Measurements from ENCODE around the gene WWOX. TPM values are rescaled to one million over a fixed set of nuclear protein-coding genes. Genes with fewer than 3 reads are reported as not detected.

WWOX gene
- total and polyA plus RNA-seq, 2 donors (not counting 3 experiments of a cell fraction or from before 2014, with no cell fraction given), result 6.2 to 12.5 TPM

DNA sequence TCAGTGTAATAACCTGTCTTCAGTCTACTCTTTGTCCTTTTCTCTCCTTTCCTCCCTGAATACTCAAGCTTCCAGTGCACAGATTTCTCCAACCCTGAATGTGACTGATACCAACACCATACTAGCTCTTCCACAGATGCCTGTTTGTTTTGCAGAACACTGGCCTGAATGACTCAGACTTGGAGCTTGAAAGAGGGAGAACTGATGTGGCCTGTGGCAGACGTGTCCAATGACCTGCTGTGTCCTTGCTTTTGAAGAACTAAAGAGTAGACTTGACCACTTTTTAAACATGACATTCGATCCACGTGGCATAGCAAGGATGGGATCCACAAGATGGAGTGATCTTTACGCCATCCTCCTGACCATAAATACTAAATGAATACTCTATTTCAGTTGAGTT is 361.0 kb downstream of the WWOX start:
- H3K27me3 ChIP-seq (ENCODE audit: control insufficient read depth in 2 of 2, insufficient read depth in 2 of 2, low read length in 2 of 2), result no peaks in the 10 kb centered on the region
- H3K4me2 ChIP-seq (ENCODE audit: insufficient read depth, low read length), result no peak overlapping the region
- peaks cover 7% of the 10 kb centered on the region for H3K9me3 ChIP-seq (replicated peaks; ENCODE audit: control insufficient read depth, insufficient read depth, low read length)
- H3K4me3 ChIP-seq (replicated peaks in 1 of 3; ENCODE audit: insufficient read depth in 1 of 3, low read depth in 1 of 3, low read length in 3 of 3), result no peak overlapping the region
- no peak for TF ChIP-seq FOS (IDR thresholded peaks at IDR 0.05; ENCODE audit: borderline replicate concordance, insufficient read depth, low read length)
- TF ChIP-seq EZH2 (IDR thresholded peaks at IDR 0.05; ENCODE audit: borderline replicate concordance, low read depth, low read length, severe bottlenecking), result no peak
- no peak for TF ChIP-seq MAX (IDR thresholded peaks at IDR 0.05; ENCODE audit: insufficient read depth, insufficient read length)
- TF ChIP-seq POLR2AphosphoS5 (IDR thresholded peaks at IDR 0.05; ENCODE audit: insufficient read depth, low read depth, low read length), result no peak
- TF ChIP-seq POLR2A (IDR thresholded peaks at IDR 0.05; ENCODE audit: low read depth, low read length), result no peak
- TF ChIP-seq CTCF (IDR thresholded peaks at IDR 0.05; ENCODE audit: extremely low read depth in 1 of 2, insufficient read depth in 1 of 2, low read depth in 1 of 2, low read length in 2 of 2), result no peak
- TF ChIP-seq JUN (IDR thresholded peaks at IDR 0.05; ENCODE audit: borderline replicate concordance, insufficient read depth, insufficient read length, low read depth), result no peak
- no peak for TF ChIP-seq MYC (IDR thresholded peaks at IDR 0.05; ENCODE audit: low read depth, low read length)
- no peak for TF ChIP-seq GATA2 (IDR thresholded peaks at IDR 0.05; ENCODE audit: insufficient read depth, insufficient read length, low read depth, low read length)
- CTCF ChIA-PET, result interaction anchor here (0.7 kb wide), 1 partner anchor 1381 kb away, joined by 4 read pairs; no protein-coding TSS in a partner anchor
- dilution Hi-C loops (cut with MboI; ENCODE audit: extremely low pct_ligation_motif_present, low sequenced_read_pairs) (no loop called here), intact Hi-C loops (cut with micrococcal nuclease) (no loop called here)
- DNase-seq (ENCODE audit: low read depth, low spot score) (no peak), FAIRE-seq (no peak)
- no peaks in the 10 kb centered on the region for H4K20me1 ChIP-seq (replicated peaks; ENCODE audit: control insufficient read depth, extremely low read depth, insufficient read depth, low read length)
- H3K79me2 ChIP-seq (ENCODE audit: control insufficient read depth, insufficient read depth, low read length), result no peaks in the 10 kb centered on the region
- no peak overlapping the region for H3K27ac ChIP-seq (ENCODE audit: insufficient read depth, low read depth, low read length)
- POLR2A ChIA-PET, result no interaction called here
- H2AFZ ChIP-seq (ENCODE audit: low read depth, low read length), result no peak overlapping the region
- no peaks in the 10 kb centered on the region for H3K36me3 ChIP-seq (ENCODE audit: control insufficient read depth in 2 of 2, extremely low read depth in 1 of 2, insufficient read depth in 2 of 2, low read length in 2 of 2)
- no TSS peak for BruUV-seq (replicated peaks)
- no peaks in the 10 kb centered on the region for H3K9me1 ChIP-seq (replicated peaks; ENCODE audit: control insufficient read depth, extremely low read depth, insufficient read depth, low read length)
- no peaks in the 10 kb centered on the region for H3K4me1 ChIP-seq (ENCODE audit: control insufficient read depth, extremely low read depth, insufficient read depth, low read length)
- H3K9ac ChIP-seq (replicated peaks; ENCODE audit: extremely low read depth, insufficient read depth, low read length), result no peak overlapping the region
